DOHH2 (cell line): Measurements from ENCODE around the gene RPS27L.

ENCODE experiments used
- EZH2phosphoT487 ChIP-seq: fragments of 200-600 bp; sonication (generic); IDR thresholded peaks from 2 replicates; pipeline ENCODE4 v1.6.1; 2017; ENCODE audit warnings: borderline replicate concordance, mild to moderate bottlenecking, antibody characterized with exemption, low read length, moderate library complexity, mixed read lengths
- TF ChIP-seq, protein P1 (sequence below): fragments of 200-600 bp; sonication (generic); IDR thresholded peaks from one replicate; pipeline ENCODE4 v1.5.1; 2014; ENCODE audit warnings: antibody characterized with exemption, mild to moderate bottlenecking, low read depth, low read length; ENCODE audit not compliant: poor library complexity, severe bottlenecking

- TF ChIP-seq, protein P1, sequence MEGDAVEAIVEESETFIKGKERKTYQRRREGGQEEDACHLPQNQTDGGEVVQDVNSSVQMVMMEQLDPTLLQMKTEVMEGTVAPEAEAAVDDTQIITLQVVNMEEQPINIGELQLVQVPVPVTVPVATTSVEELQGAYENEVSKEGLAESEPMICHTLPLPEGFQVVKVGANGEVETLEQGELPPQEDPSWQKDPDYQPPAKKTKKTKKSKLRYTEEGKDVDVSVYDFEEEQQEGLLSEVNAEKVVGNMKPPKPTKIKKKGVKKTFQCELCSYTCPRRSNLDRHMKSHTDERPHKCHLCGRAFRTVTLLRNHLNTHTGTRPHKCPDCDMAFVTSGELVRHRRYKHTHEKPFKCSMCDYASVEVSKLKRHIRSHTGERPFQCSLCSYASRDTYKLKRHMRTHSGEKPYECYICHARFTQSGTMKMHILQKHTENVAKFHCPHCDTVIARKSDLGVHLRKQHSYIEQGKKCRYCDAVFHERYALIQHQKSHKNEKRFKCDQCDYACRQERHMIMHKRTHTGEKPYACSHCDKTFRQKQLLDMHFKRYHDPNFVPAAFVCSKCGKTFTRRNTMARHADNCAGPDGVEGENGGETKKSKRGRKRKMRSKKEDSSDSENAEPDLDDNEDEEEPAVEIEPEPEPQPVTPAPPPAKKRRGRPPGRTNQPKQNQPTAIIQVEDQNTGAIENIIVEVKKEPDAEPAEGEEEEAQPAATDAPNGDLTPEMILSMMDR: no peak
- TF ChIP-seq EZH2phosphoT487: no peak
Measured at GRCh38 chr15:63112871-63113270, 44.4 kb downstream of the RPS27L start.
